Right cardiac atrium (tissue), 5 donors: ENCODE measurements around the gene PDE11A. TPM values are rescaled to one million over a fixed set of nuclear protein-coding genes. Genes with fewer than 3 reads are reported as not detected.

Experiments
- ATAC-seq, 2 donors: fragments of 200-7000 bp; cut with Tn5 transposase; one replicate each; pipeline versions ENCODE4 v1.8.0 to v1.9.1; 2020; ENCODE audit warnings: moderate library complexity in 2 of 2, mild to moderate bottlenecking in 1 of 2
- DNase-seq, 3 donors: peaks; one replicate each; pipeline ENCODE4 v3.0.0-alpha.2; 2020
- H3K27ac ChIP-seq: one replicate; pipeline ENCODE4 v1.5.1; 2013; ENCODE audit warnings: mild to moderate bottlenecking, low read length, control low read depth, moderate library complexity
- H3K27me3 ChIP-seq: one replicate; pipeline ENCODE4 v1.6.1; 2013; ENCODE audit not compliant: control insufficient read depth, insufficient read depth
- H3K4me1 ChIP-seq: one replicate; pipeline ENCODE4 v1.6.1; 2013; ENCODE audit warnings: low read length; ENCODE audit not compliant: control insufficient read depth, insufficient read depth
- H3K4me3 ChIP-seq: one replicate; pipeline ENCODE4 v1.5.1; 2013; ENCODE audit warnings: low read length, control low read depth
- H3K9me3 ChIP-seq: one replicate; pipeline ENCODE4 v1.6.1; 2013; ENCODE audit warnings: low read length; ENCODE audit not compliant: control insufficient read depth
- WGBS: extraction: QIAGEN DNeasy Blood & Tissue Kit; methylation state at CpG from one replicate; pipeline ENCODE4 v1.1.7; 2013; 5-methylcytosine and 5-hydroxymethylcytosine counted together
- intact Hi-C, 4 donors: fragments of 100-400 bp; cut with DNase I; formaldehyde crosslinking; loops; one replicate each; pipeline versions ENCODE4 v1.11.0 to v1.14.0; 2022 to 2023
- polyA plus RNA-seq: library from polyadenylated mRNA; stranded (reverse); fragments of 200-250 nt; gene quantifications from one replicate; pipeline ENCODE4 v1.2.3, GENCODE V29; 2013
- total RNA-seq, 4 donors: library from RNA; stranded (reverse); fragmentation: NEBNext Ultra II Directional; extraction: Animal tissue kit (Norgen Biotek cat#: 25700); gene quantifications; one replicate each; pipeline ENCODE4 v1.2.1, GENCODE V29; 2021
- donor health status: healthy with polysubstance abuse.
- donor health status: DM: no; HTN: yes; CAD: no.
- donor health status: DM: no; HTN: no; CAD: no.
- donor health status: DM: no; HTN: yes; CAD: no; lungs with severe emphysema.
- donor health status: DM: yes; HTN: yes; CAD: no.

Gene PDE11A
- total and polyA plus RNA-seq, 5 donors: 0.08 to 0.63 (median 0.18) TPM

GRCh38 chr2:177916342-177916741 lies 156.2 kb downstream of the PDE11A start:
- H3K9me3 ChIP-seq: no peaks in the 10 kb centered on the region
- no peaks in the 10 kb centered on the region for H3K27me3 ChIP-seq
- no peak overlapping the region for H3K4me3 ChIP-seq
- intact Hi-C loops: no loop called here
- no peak for ATAC-seq
- H3K4me1 ChIP-seq: no peaks in the 10 kb centered on the region
- H3K27ac ChIP-seq: no peak overlapping the region
- DNase-seq: no peak
- 45% methylated on average over 4 of the region's 4 CpGs for WGBS

GRCh38 chr2:177914247-177914646 lies 158.3 kb downstream of the PDE11A start:
- ATAC-seq (no peak), DNase-seq (no peak)
- H3K4me3 ChIP-seq: no peak overlapping the region
- intact Hi-C loops: no loop called here
- H3K27me3 ChIP-seq: no peaks in the 10 kb centered on the region
- no peaks in the 10 kb centered on the region for H3K9me3 ChIP-seq
- H3K27ac ChIP-seq: no peak overlapping the region
- 89% methylated on average over 1 of the region's 1 CpG for WGBS
- H3K4me1 ChIP-seq: no peaks in the 10 kb centered on the region

- intact Hi-C loops: no loop called here
Measured at GRCh38 chr2:177909962-177910361, 162.6 kb downstream of the PDE11A start.

GRCh38 chr2:177908824-177909223 lies 163.8 kb downstream of the PDE11A start:
- no peak for ATAC-seq
- no peak overlapping the region for H3K27ac ChIP-seq
- H3K27me3 ChIP-seq: no peaks in the 10 kb centered on the region
- H3K4me3 ChIP-seq: no peak overlapping the region
- no peaks in the 10 kb centered on the region for H3K9me3 ChIP-seq
- no peaks in the 10 kb centered on the region for H3K4me1 ChIP-seq
- intact Hi-C loops: no loop called here
- 93% methylated on average over 2 of the region's 2 CpGs for WGBS
- DNase-seq: no peak

More at GRCh38 chr2:177909962-177910361, 162.6 kb downstream of the PDE11A start:
- DNase-seq: no peak
- Histone ChIP-seq H3K27me3 (no peaks in the 10 kb centered on the region), H3K4me1 (no peaks in the 10 kb centered on the region), H3K4me3 (no peak overlapping the region), H3K27ac (no peak overlapping the region), H3K9me3 (no peaks in the 10 kb centered on the region)
- WGBS: 76% methylated on average over 2 of the region's 2 CpGs
- ATAC-seq: no peak

DNA sequence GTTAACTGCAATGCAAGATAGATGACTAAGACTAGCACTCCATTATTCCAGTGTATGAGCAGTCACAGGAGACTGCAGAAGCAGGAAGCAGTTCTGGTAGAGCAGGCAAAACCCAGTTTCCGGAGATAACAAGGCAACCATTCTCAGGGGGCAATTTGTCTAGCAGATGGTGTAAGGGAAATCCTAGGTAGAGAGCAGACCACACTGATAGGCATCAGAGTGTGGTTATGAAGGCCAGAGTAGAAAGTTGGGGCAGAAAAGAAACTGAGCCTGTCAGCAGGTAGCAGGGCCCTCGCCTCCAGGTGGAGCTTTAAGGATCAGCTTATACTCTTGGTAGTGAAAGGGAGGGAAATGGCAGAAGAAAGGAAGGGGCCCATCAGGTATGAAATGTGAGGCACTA lies 164.4 kb downstream of the PDE11A start:
- Histone ChIP-seq H3K27me3 (no peaks in the 10 kb centered on the region), H3K9me3 (no peaks in the 10 kb centered on the region), H3K27ac (no peak overlapping the region), H3K4me3 (no peak overlapping the region), H3K4me1 (peaks cover 3% of the 10 kb centered on the region)
- intact Hi-C loops: no loop called here
- DNase-seq (no peak), ATAC-seq (no peak)
- WGBS: 72% methylated on average over 2 of the region's 2 CpGs

GRCh38 chr2:177906041-177906718 lies 166.4 kb downstream of the PDE11A start:
- ATAC-seq: peak; percentile 73 to 75
- Histone ChIP-seq H3K4me3 (no peak overlapping the region), H3K9me3 (no peaks in the 10 kb centered on the region), H3K27ac (no peak overlapping the region), H3K4me1 (peaks cover 7% of the 10 kb centered on the region), H3K27me3 (no peaks in the 10 kb centered on the region)
- 32% methylated on average over 12 of the region's 12 CpGs for WGBS
- peak; percentile 35 to 76 (median 66) for DNase-seq
- intact Hi-C loops: no loop called here

GRCh38 chr2:177905640-177906039 lies 166.9 kb downstream of the PDE11A start:
- no peak for DNase-seq
- Histone ChIP-seq H3K4me1 (peaks cover 7% of the 10 kb centered on the region), H3K27me3 (no peaks in the 10 kb centered on the region), H3K27ac (no peak overlapping the region), H3K9me3 (no peaks in the 10 kb centered on the region), H3K4me3 (no peak overlapping the region)
- intact Hi-C loops: no loop called here
- WGBS: 81% methylated on average over 2 of the region's 2 CpGs
- no peak for ATAC-seq

DNA sequence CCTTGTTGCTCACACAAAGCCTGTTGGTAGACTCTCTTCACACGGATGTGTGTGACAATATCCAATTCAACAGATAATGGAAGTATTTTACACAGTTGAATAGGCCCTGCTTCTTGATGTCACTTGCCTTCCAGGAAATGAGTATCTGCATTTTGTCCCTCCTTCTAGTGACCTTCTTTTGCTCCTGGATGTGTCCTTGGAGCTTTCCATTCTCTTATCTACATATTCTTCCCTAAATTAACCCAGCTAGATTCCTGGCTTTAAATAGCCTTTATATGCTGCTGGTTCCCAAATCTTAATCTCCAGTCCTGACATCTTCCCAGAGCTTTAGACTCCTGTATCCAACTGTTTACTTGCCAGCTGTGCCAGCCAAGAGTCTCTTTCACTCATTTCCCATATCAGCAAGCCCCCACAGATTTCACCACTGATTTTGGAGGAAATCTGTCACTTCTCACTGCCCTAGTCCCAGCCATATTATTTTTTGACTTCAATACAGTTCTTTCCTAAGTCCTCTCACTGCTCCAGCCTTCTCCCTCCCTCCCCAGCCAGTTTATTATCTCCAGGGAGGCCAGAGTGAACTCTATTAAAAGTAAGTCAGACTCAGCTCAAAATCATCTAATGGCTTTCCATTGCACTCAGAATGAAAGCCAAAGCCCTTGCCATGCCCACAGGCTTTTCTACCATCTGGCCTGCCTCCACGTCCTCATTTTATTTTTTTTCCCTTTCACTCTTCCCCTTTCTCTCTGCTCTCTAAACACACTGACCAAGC lies 170.0 kb downstream of the PDE11A start:
- DNase-seq (no peak), ATAC-seq (peak in 1 of 2 donors; percentile 68)
- WGBS: 16% methylated on average over 2 of the region's 2 CpGs
- no peaks in the 10 kb centered on the region for H3K27me3 ChIP-seq
- H3K9me3 ChIP-seq: no peaks in the 10 kb centered on the region
- intact Hi-C loops: no loop called here
- peaks cover 7% of the 10 kb centered on the region for H3K4me1 ChIP-seq
- H3K4me3 ChIP-seq: no peak overlapping the region
- H3K27ac ChIP-seq: peak overlapping the region; percentile 78

GRCh38 chr2:177900082-177900481 lies 172.5 kb downstream of the PDE11A start:
- no peaks in the 10 kb centered on the region for H3K27me3 ChIP-seq
- no peaks in the 10 kb centered on the region for H3K9me3 ChIP-seq
- DNase-seq: no peak
- no peak for ATAC-seq
- no peak overlapping the region for H3K27ac ChIP-seq
- no peak overlapping the region for H3K4me3 ChIP-seq
- peaks cover 7% of the 10 kb centered on the region for H3K4me1 ChIP-seq
- intact Hi-C loops: no loop called here

DNA sequence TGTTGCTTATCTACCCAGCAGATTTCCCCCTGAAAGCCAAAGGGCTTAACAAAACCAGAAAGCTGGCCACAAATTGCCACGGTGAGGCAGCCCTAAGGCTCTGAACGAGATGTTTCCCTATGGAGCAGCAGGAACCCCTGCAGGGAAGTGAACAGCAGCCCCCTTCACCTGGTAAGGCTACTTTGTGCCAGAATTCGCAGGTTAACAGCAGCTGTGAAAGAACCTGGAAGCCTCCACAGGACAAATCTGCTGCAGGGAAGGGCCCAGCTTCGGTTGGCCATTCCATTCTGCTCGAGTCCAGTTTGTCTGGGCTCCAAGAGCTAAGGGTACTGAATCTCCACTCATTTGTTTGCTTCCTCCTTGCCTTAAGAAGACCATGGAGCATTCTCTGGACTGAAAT lies 175.3 kb downstream of the PDE11A start:
- intact Hi-C loops: no loop called here
- WGBS: 74% methylated on average over 5 of the region's 5 CpGs
- no peak overlapping the region for H3K27ac ChIP-seq
- H3K27me3 ChIP-seq: no peaks in the 10 kb centered on the region
- no peak overlapping the region for H3K4me3 ChIP-seq
- H3K9me3 ChIP-seq: no peaks in the 10 kb centered on the region
- no peaks in the 10 kb centered on the region for H3K4me1 ChIP-seq
- no peak for ATAC-seq
- DNase-seq: no peak

DNA sequence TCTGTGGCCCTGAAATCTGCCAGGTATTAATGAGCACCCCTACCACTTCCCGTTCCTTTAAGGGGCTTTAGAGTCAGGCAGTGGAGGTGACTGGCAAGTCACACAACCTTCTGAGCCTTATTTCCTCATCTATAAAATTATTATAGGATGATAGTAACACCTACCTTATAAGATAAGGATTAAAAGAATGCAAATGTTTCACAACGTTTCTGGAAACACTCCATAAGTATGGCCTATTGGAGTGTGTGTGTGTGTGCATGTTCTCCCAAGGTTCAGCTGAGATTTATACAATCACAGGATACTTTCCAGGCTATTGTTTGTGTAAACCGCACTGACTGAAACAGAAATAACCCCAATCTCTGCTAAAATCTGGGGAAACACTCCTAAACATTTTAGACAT lies 176.0 kb downstream of the PDE11A start:
- Histone ChIP-seq H3K9me3 (no peaks in the 10 kb centered on the region), H3K27me3 (no peaks in the 10 kb centered on the region), H3K27ac (no peak overlapping the region), H3K4me3 (no peak overlapping the region), H3K4me1 (no peaks in the 10 kb centered on the region)
- WGBS: 53% methylated on average over 3 of the region's 3 CpGs
- ATAC-seq (no peak), DNase-seq (no peak)
- intact Hi-C loops: no loop called here
